Keratinocyte (primary cell): ENCODE data around the gene ERICH6.

Experiments
- CTCF ChIP-seq, 3 experiments: IDR thresholded peaks in 1 of 3; conservative IDR thresholded peaks in 1 of 3; optimal IDR thresholded peaks in 1 of 3; 2 replicates in 2 of 3; 3 replicates in 1 of 3; pipeline versions ENCODE3 to v1.5.1; 2011; ENCODE audit warnings: low read length in 3 of 3, mild to moderate bottlenecking in 3 of 3, moderate library complexity in 2 of 3, control low read depth in 1 of 3, inconsistent platforms in 1 of 3; ENCODE audit not compliant: insufficient read depth in 2 of 3; ENCODE audit errors: extremely low read depth in 1 of 3
- EZH2 ChIP-seq: IDR thresholded peaks from one replicate; pipeline ENCODE4 v1.6.1; 2012; ENCODE audit warnings: inconsistent platforms, mild to moderate bottlenecking, low read length, moderate library complexity

DNA sequence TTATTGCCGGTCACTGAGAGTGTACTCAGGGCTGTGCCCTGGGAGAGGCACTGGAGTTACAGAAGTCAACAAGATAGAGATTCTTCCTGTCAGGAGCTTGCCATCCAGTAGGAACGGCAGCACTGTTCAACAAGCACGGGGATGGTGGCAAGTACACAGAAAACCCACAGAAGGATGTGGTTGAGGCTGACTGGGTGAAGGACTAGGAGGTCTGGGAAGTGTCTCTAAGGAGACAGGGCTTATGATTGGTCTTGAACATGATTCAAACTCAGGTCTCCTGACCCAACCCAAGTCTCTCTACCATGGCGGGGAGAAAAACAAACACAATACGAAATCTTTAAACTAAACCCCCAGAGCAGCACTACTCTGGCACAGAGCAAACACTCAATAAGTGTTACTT is 37.6 kb downstream of the ERICH6 start:
- TF ChIP-seq CTCF (optimal IDR thresholded peaks at IDR 0.05 in 1 of 3, IDR thresholded peaks at IDR 0.05 in 1 of 3, conservative IDR thresholded peaks at IDR 0.05 in 1 of 3; ENCODE audit: extremely low read depth in 1 of 3, insufficient read depth in 2 of 3, low read length in 3 of 3) (no peak), EZH2 (no peak)
